Adrenal gland (tissue), 5 donors: ENCODE data around the gene SYNGR1.

Source experiments
- CTCF ChIP-seq, 6 experiments: fragments of 450-650 bp in 4 of 6; fragments of 200-600 bp in 2 of 6; sonication (generic) in 1 of 6; IDR thresholded peaks; 1 replicate in 5 of 6; 2 replicates in 1 of 6; pipeline versions ENCODE4 v1.5.1 to v1.8.0; 2016 to 2021; ENCODE audit warnings: antibody characterized with exemption in 6 of 6, mild to moderate bottlenecking in 2 of 6, moderate library complexity in 1 of 6
- POLR2A ChIP-seq, 2 donors: fragments of 450-650 bp; IDR thresholded peaks; one replicate each; pipeline ENCODE4 v1.6.1; 2017; ENCODE audit warnings: antibody characterized with exemption in 2 of 2, mild to moderate bottlenecking in 2 of 2, moderate library complexity in 1 of 2
- donor health status: DM: no; HTN: no; CAD: no.

- TF ChIP-seq CTCF (IDR thresholded peaks at IDR 0.05) (peak; percentile 75 to 93 (median 89)), POLR2A (IDR thresholded peaks at IDR 0.05) (no peak)
These were observed 33.2 kb upstream of the SYNGR1 start for GRCh38 chr22:39316440-39317083.
